A549 treated with GW870086 at 1 μM for 4 hours (cell line): ENCODE data around the gene CEP57. TPM values are rescaled to one million over a fixed set of nuclear protein-coding genes. Genes with fewer than 3 reads are reported as not detected.

Experiments used
- total RNA-seq: library from RNA; stranded (reverse); fragments of 200-300 nt; extraction: Qiagen RNA extraction; gene quantifications from 5 replicates; pipeline ENCODE4 v1.2.3, GENCODE V29; 2022; ENCODE audit warnings: low read depth

CEP57 gene
- 13.2 to 16.3 TPM (median 14.6 TPM) in 5 replicates for total RNA-seq

GRCh38 chr11:95790123-95790932 lies at the start of gene CEP57:
CEP57 (plus strand) TSS chr11:95790498; CDS start chr11:95790699, 201 bp downstream.

GRCh38 chr11:95789506-95790122 lies 684 bp upstream of the CEP57 start, which contains the start of gene FAM76B:
FAM76B (minus strand) TSS chr11:95789782; CDS start chr11:95789478, 304 bp downstream.

Other genes with a start within 250 kb of the CEP57 start
- gene FAM76B, start 716 bp upstream of the CEP57 start, total RNA-seq, result 7.3 to 9.4 TPM (median 8.0 TPM) in 5 replicates
- 19.4 to 24.2 TPM (median 23.1 TPM) in 5 replicates for gene MTMR2, start 133.6 kb downstream of the CEP57 start, total RNA-seq